ENCODE data around the gene IMP4. TPM values are rescaled to one million over a fixed set of nuclear protein-coding genes. Genes with fewer than 3 reads are reported as not detected.

The IMP4 gene
- total and polyA plus RNA-seq, 7 donors, result 74.4 to 270 (median 118) TPM

DNA sequence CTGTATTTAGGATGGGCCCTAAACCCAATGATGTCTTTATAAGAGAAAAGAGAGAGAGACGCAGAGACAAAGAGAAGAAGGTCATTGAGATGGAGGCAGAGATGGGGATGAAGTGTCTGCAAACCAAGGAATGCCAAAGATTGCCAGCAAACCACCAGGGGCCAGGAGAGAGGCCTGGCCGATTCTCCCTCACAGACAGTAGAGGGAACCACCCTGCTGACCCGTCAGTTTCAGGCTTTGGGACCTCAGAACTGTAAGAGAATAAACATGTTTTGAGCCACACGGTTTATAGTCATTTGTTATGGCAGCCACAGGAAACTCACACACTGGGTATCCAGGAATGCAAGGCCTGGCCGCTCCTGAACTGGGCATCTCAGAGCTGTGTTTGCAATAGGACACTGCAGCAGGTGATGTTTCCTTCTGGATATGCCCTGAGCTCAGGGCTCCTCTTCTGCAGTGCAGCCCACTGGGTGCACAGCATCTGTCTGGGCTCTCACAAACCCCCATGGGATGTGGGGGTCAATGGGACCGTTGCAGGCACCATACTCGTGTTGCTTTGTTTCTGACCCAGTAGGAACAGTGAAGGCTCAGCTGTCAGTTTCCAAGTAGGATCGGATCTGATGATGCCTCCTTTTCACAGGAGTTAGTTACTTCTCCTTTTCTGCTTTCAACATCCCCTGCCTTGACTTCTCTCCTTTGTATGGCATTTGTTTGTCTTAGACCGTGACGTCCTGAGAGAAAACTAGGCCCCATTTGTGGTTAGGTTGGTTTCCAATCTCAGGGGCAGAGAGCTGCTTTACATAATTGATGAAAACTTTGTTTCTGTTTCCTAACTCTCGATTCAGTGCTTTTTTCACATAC is 34.0 kb downstream of the IMP4 start:
- intact Hi-C loops (cut with DNase I), result no loop called here
- Histone ChIP-seq H3K27ac (no peak overlapping the region), H3K4me3 (no peak overlapping the region), H3K9me3 (no peaks in the 10 kb centered on the region), H3K4me1 (no peaks in the 10 kb centered on the region), H3K36me3 (ENCODE audit: insufficient read depth in 1 of 2, low read depth in 1 of 2) (no peaks in the 10 kb centered on the region), H3K27me3 (ENCODE audit: insufficient read depth in 3 of 3, low read length in 2 of 3) (no peaks in the 10 kb centered on the region)
- DNase-seq (no peak), ATAC-seq (no peak)
- TF ChIP-seq, protein P1, sequence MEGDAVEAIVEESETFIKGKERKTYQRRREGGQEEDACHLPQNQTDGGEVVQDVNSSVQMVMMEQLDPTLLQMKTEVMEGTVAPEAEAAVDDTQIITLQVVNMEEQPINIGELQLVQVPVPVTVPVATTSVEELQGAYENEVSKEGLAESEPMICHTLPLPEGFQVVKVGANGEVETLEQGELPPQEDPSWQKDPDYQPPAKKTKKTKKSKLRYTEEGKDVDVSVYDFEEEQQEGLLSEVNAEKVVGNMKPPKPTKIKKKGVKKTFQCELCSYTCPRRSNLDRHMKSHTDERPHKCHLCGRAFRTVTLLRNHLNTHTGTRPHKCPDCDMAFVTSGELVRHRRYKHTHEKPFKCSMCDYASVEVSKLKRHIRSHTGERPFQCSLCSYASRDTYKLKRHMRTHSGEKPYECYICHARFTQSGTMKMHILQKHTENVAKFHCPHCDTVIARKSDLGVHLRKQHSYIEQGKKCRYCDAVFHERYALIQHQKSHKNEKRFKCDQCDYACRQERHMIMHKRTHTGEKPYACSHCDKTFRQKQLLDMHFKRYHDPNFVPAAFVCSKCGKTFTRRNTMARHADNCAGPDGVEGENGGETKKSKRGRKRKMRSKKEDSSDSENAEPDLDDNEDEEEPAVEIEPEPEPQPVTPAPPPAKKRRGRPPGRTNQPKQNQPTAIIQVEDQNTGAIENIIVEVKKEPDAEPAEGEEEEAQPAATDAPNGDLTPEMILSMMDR (IDR thresholded peaks at IDR 0.05), result no peak
- WGBS, 3 donors, result 67 to 78% (median 74%) methylated on average over 11 of the region's 11 CpGs

DNA sequence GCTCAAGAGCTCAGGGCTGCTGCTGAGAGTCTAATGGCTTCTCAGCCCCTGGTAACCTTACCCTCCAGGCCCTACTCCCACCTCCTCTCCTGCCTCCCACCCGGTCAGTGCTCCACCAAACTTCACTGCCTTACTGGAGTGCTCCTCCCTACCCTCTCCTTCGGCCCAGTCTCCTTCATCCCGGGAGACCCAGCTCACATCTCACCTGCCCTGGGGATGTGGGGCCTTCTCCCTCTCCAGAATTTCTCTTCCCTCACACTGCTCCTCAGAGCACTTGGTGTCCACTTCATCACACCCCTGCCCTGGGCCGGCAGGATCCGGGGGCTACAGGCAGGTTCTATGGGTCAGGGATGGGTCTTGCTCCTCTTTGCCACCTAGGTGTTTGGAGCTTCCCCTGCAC is 34.8 kb downstream of the IMP4 start:
- intact Hi-C loops (cut with DNase I), result no loop called here
- no peak overlapping the region for H3K4me3 ChIP-seq
- no peaks in the 10 kb centered on the region for H3K36me3 ChIP-seq (ENCODE audit: insufficient read depth in 1 of 2, low read depth in 1 of 2)
- H3K4me1 ChIP-seq, result no peaks in the 10 kb centered on the region
- no peak overlapping the region for H3K27ac ChIP-seq
- WGBS, 3 donors, result 85 to 96% (median 87%) methylated on average over 5 of the region's 5 CpGs
- TF ChIP-seq, protein P1 (IDR thresholded peaks at IDR 0.05), result no peak
- ATAC-seq (no peak), DNase-seq (no peak)
- no peaks in the 10 kb centered on the region for H3K27me3 ChIP-seq (ENCODE audit: insufficient read depth in 3 of 3, low read length in 2 of 3)
- no peaks in the 10 kb centered on the region for H3K9me3 ChIP-seq

DNA sequence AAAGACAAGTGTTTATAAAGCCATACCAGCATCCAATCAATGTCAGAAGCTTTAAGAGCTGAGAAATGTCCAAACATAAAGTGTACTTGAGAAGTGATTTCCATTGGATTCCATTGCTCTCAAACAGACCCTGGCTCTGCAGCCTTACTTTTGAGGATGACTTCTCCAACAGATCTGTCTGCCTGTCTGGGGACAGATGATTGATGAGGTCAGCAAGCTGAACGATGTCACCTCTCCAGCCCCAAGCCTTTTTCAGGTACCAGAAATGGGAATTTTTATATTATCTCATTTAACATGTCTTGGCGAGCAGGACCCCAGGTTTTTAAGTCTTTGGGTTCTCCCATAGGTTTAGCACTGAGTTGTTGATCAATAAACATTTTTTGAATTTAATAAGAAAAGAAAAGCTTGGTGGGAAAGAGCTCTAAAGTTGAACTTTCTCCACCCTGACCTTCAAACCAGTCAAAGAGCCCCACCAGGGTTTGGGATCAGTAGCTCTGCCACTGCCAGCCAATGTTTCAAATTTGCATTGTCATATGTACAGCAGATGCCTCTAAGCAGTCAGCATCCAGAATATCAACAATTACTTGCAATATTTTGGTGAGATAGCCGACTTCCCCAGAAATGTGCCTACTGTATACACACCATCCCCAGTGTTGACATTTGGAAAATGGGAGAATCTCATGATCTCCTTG is 35.7 kb downstream of the IMP4 start:
- Histone ChIP-seq H3K36me3 (ENCODE audit: insufficient read depth in 1 of 2, low read depth in 1 of 2) (no peaks in the 10 kb centered on the region), H3K4me3 (no peak overlapping the region), H3K27ac (no peak overlapping the region), H3K4me1 (no peaks in the 10 kb centered on the region), H3K9me3 (no peaks in the 10 kb centered on the region), H3K27me3 (ENCODE audit: insufficient read depth in 3 of 3, low read length in 2 of 3) (no peaks in the 10 kb centered on the region)
- DNase-seq, result no peak
- ATAC-seq, result no peak
- WGBS, 3 donors, result 82 to 87% (median 86%) methylated on average over 3 of the region's 3 CpGs
- intact Hi-C loops (cut with DNase I), result no loop called here
- TF ChIP-seq, protein P1 (IDR thresholded peaks at IDR 0.05), result no peak

DNA sequence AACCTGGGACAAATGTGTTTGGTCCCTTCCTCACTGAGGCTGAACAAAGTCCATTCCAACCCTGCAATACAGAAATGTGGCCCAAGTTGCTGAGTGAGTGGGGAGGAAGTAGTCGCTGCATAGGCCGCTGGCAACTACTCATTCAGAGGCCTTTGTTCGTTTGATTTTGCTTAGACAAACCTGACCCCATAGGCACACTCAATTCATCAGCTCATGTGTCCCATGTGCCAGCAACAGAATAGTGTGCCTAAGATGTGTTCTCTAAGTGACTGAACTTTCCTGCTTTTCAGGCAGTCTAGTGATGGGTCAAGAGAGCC is 36.2 kb downstream of the IMP4 start:
- TF ChIP-seq, protein P1 (IDR thresholded peaks at IDR 0.05), result no peak
- H3K36me3 ChIP-seq (ENCODE audit: insufficient read depth in 1 of 2, low read depth in 1 of 2), result no peaks in the 10 kb centered on the region
- DNase-seq, result no peak
- ATAC-seq, result no peak
- H3K4me1 ChIP-seq, result no peaks in the 10 kb centered on the region
- intact Hi-C loops (cut with DNase I), result no loop called here
- H3K27ac ChIP-seq, result no peak overlapping the region
- no peaks in the 10 kb centered on the region for H3K27me3 ChIP-seq (ENCODE audit: insufficient read depth in 3 of 3, low read length in 2 of 3)
- H3K9me3 ChIP-seq, result no peaks in the 10 kb centered on the region
- no peak overlapping the region for H3K4me3 ChIP-seq
- WGBS, 3 donors, result 85 to 91% (median 90%) methylated on average over 3 of the region's 3 CpGs
